ENCODE results near the gene MS4A1. TPM values are rescaled to one million over a fixed set of nuclear protein-coding genes. Genes with fewer than 3 reads are reported as not detected.

Gene MS4A1
- total RNA-seq (2014; rRNA removed; shearing (Covaris generic)) = not detected in 2 replicates
- polyA plus RNA-seq (2016; fragmentation: Nextera tagmentation; extraction: Ambion mirVana) = 0.23 and 0.80 TPM in 2 replicates
- long read RNA-seq = 0 reads

DNA sequence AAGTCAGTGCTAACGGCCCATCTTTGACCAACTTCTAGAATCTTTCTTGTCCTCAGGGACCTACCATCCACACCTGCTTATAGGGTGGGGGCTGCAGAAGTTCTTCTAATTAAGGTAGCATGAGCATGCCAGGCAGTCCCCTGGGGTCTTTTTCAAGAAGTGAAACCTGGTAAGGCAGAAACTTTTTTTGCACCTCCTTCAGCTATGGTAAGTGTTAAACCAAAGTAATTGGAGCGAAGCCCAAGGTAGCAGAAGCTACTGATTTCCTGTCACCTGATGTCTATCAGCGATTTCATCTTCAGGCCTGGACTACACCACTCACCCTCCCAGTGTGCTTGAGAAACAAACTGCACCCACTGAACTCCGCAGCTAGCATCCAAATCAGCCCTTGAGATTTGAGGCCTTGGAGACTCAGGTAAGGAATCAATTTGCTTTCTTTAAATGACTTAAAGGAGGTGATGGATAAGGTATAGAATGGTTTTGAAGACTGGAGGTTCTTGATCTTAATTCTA is at the start of gene MS4A1:
TSS of gene MS4A1 (plus strand) at position 317 of the 512 bp plus-strand sequence. CDS start 6,528 bp downstream, outside the sequence.
- Mint-ChIP-seq H3K9me3 (peaks cover 9% of the 10 kb centered on the region; the same call in 2 of the 3 replicates), H3K4me3 (no peak within 1 kb of the TSS), H3K36me3 (ENCODE audit: low read depth) (peaks cover 1% of the 10 kb centered on the region; the same call in 1 of the 3 replicates), H3K27ac (no peak within 1 kb of the TSS), H3K4me1 (no peaks in the 10 kb centered on the region), H3K27me3 (ENCODE audit: insufficient read depth, low read depth, poor library complexity) (no peaks in the 10 kb centered on the region)
- Histone ChIP-seq H3K4me2 (no peak within 1 kb of the TSS), H3K27ac (ENCODE audit: low read depth) (no peak within 1 kb of the TSS), H3K4me1 (ENCODE audit: insufficient read depth) (no peaks in the 10 kb centered on the region), H3F3A (replicated peaks; ENCODE audit: low read depth) (no peaks in the 10 kb centered on the region), H3K79me2 (replicated peaks; ENCODE audit: insufficient read depth) (no peaks in the 10 kb centered on the region), H3K36me3 (ENCODE audit: insufficient read depth) (no peaks in the 10 kb centered on the region), H3K27me3 (ENCODE audit: insufficient read depth) (no peaks in the 10 kb centered on the region), H3K9me2 (ENCODE audit: insufficient read depth) (no peaks in the 10 kb centered on the region), H3K4me3 (no peak within 1 kb of the TSS), H4K20me1 (replicated peaks; ENCODE audit: insufficient read depth) (no peaks in the 10 kb centered on the region), H2AFZ (no peak within 1 kb of the TSS)
- TF ChIP-seq, protein P1, sequence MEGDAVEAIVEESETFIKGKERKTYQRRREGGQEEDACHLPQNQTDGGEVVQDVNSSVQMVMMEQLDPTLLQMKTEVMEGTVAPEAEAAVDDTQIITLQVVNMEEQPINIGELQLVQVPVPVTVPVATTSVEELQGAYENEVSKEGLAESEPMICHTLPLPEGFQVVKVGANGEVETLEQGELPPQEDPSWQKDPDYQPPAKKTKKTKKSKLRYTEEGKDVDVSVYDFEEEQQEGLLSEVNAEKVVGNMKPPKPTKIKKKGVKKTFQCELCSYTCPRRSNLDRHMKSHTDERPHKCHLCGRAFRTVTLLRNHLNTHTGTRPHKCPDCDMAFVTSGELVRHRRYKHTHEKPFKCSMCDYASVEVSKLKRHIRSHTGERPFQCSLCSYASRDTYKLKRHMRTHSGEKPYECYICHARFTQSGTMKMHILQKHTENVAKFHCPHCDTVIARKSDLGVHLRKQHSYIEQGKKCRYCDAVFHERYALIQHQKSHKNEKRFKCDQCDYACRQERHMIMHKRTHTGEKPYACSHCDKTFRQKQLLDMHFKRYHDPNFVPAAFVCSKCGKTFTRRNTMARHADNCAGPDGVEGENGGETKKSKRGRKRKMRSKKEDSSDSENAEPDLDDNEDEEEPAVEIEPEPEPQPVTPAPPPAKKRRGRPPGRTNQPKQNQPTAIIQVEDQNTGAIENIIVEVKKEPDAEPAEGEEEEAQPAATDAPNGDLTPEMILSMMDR (conservative IDR thresholded peaks at IDR 0.05; ENCODE audit: low read depth in 2 of 2) = no peak
- no peak for TF ChIP-seq ZNF114 (CRISPR knock-in tag; IDR thresholded peaks at IDR 0.05)
- TF ChIP-seq, protein P2, sequence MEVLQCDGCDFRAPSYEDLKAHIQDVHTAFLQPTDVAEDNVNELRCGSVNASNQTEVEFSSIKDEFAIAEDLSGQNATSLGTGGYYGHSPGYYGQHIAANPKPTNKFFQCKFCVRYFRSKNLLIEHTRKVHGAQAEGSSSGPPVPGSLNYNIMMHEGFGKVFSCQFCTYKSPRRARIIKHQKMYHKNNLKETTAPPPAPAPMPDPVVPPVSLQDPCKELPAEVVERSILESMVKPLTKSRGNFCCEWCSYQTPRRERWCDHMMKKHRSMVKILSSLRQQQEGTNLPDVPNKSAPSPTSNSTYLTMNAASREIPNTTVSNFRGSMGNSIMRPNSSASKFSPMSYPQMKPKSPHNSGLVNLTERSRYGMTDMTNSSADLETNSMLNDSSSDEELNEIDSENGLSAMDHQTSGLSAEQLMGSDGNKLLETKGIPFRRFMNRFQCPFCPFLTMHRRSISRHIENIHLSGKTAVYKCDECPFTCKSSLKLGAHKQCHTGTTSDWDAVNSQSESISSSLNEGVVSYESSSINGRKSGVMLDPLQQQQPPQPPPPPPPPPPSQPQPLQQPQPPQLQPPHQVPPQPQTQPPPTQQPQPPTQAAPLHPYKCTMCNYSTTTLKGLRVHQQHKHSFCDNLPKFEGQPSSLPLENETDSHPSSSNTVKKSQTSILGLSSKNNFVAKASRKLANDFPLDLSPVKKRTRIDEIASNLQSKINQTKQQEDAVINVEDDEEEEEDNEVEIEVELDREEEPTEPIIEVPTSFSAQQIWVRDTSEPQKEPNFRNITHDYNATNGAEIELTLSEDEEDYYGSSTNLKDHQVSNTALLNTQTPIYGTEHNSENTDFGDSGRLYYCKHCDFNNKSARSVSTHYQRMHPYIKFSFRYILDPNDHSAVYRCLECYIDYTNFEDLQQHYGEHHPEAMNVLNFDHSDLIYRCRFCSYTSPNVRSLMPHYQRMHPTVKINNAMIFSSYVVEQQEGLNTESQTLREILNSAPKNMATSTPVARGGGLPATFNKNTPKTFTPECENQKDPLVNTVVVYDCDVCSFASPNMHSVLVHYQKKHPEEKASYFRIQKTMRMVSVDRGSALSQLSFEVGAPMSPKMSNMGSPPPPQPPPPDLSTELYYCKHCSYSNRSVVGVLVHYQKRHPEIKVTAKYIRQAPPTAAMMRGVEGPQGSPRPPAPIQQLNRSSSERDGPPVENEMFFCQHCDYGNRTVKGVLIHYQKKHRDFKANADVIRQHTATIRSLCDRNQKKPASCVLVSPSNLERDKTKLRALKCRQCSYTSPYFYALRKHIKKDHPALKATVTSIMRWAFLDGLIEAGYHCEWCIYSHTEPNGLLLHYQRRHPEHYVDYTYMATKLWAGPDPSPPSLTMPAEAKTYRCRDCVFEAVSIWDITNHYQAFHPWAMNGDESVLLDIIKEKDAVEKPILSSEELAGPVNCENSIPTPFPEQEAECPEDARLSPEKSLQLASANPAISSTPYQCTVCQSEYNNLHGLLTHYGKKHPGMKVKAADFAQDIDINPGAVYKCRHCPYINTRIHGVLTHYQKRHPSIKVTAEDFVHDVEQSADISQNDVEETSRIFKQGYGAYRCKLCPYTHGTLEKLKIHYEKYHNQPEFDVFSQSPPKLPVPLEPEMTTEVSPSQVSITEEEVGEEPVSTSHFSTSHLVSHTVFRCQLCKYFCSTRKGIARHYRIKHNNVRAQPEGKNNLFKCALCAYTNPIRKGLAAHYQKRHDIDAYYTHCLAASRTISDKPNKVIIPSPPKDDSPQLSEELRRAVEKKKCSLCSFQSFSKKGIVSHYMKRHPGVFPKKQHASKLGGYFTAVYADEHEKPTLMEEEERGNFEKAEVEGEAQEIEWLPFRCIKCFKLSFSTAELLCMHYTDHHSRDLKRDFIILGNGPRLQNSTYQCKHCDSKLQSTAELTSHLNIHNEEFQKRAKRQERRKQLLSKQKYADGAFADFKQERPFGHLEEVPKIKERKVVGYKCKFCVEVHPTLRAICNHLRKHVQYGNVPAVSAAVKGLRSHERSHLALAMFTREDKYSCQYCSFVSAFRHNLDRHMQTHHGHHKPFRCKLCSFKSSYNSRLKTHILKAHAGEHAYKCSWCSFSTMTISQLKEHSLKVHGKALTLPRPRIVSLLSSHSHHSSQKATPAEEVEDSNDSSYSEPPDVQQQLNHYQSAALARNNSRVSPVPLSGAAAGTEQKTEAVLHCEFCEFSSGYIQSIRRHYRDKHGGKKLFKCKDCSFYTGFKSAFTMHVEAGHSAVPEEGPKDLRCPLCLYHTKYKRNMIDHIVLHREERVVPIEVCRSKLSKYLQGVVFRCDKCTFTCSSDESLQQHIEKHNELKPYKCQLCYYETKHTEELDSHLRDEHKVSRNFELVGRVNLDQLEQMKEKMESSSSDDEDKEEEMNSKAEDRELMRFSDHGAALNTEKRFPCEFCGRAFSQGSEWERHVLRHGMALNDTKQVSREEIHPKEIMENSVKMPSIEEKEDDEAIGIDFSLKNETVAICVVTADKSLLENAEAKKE (CRISPR knock-in tag; IDR thresholded peaks at IDR 0.05) = no peak
- no peak for TF ChIP-seq NANOG (IDR thresholded peaks at IDR 0.05; ENCODE audit: borderline replicate concordance)
- TF ChIP-seq ZNF331 (CRISPR knock-in tag; IDR thresholded peaks at IDR 0.05; ENCODE audit: low read depth) = no peak
- DNase-seq (ENCODE audit: low spot score) (no peak), ATAC-seq (no peak)

Measured in GM23338 (cell line).